HepG2 (cell line): ENCODE results near the gene SYS1. TPM values are rescaled to one million over a fixed set of nuclear protein-coding genes. Genes with fewer than 3 reads are reported as not detected.

ENCODE experiments used
- ADNP ChIP-seq: sonication (generic); formaldehyde crosslinking; IDR thresholded peaks from 2 replicates; pipeline ENCODE4 v1.4.0; 2020; ENCODE audit warnings: missing genetic modification reagents
- AKNA ChIP-seq: sonication (generic); formaldehyde crosslinking; IDR thresholded peaks from 2 replicates; pipeline ENCODE4 v1.4.0; 2020; ENCODE audit warnings: missing genetic modification reagents, borderline replicate concordance
- ATRX ChIP-seq: sonication (generic); formaldehyde crosslinking; IDR thresholded peaks from 2 replicates; pipeline ENCODE4 v1.4.0; 2020; ENCODE audit warnings: missing genetic modification reagents, borderline replicate concordance
- CC2D1A ChIP-seq: sonication (generic); formaldehyde crosslinking; IDR thresholded peaks from 2 replicates; pipeline ENCODE4 v1.8.1; 2023; ENCODE audit warnings: mild to moderate bottlenecking, missing genetic modification reagents
- GTF3A ChIP-seq: sonication (generic); formaldehyde crosslinking; conservative IDR thresholded peaks from 2 replicates; pipeline ENCODE4 v1.4.0; 2020; ENCODE audit warnings: mild to moderate bottlenecking, missing genetic modification reagents
- HNF4A ChIP-seq: sonication (generic); formaldehyde crosslinking; IDR thresholded peaks from 2 replicates; pipeline ENCODE4 v1.4.0; 2020; ENCODE audit warnings: missing genetic modification reagents
- NCOR1 ChIP-seq: fragments of 200-600 bp; sonication (generic); IDR thresholded peaks from 2 replicates; pipeline ENCODE4 v1.7.0; 2017; ENCODE audit warnings: antibody characterized with exemption, low read length, borderline replicate concordance
- PHF8 ChIP-seq: sonication (generic); formaldehyde crosslinking; IDR thresholded peaks from 2 replicates; pipeline ENCODE4 v1.5.0; 2020; ENCODE audit warnings: missing genetic modification reagents
- POLR2AphosphoS2 ChIP-seq: IDR thresholded peaks from 2 replicates; pipeline ENCODE4 v1.6.1; 2011; ENCODE audit warnings: low read depth, low read length, improper control_type of control experiment
- RELA ChIP-seq: sonication (generic); formaldehyde crosslinking; IDR thresholded peaks from 2 replicates; pipeline ENCODE4 v1.4.0; 2020; ENCODE audit warnings: missing genetic modification reagents
- SUZ12 ChIP-seq: fragments of 150-350 bp; IDR thresholded peaks from 2 replicates; pipeline ENCODE4 v1.6.1; 2014; ENCODE audit warnings: low read depth, low read length
- ZC3H13 ChIP-seq: sonication (generic); formaldehyde crosslinking; IDR thresholded peaks from 2 replicates; pipeline ENCODE4 v1.8.1; 2023; ENCODE audit warnings: mild to moderate bottlenecking, missing genetic modification reagents, moderate library complexity
- ZNF121 ChIP-seq: sonication (generic); formaldehyde crosslinking; IDR thresholded peaks from 2 replicates; pipeline ENCODE4 v1.5.0; 2020; ENCODE audit warnings: mild to moderate bottlenecking, missing genetic modification reagents
- ZNF331 ChIP-seq: sonication (generic); formaldehyde crosslinking; IDR thresholded peaks from 2 replicates; pipeline ENCODE4 v1.4.0; 2020; ENCODE audit warnings: missing genetic modification reagents
- ZNF550 ChIP-seq: sonication (generic); formaldehyde crosslinking; IDR thresholded peaks from 2 replicates; pipeline ENCODE4 v1.4.0; 2020; ENCODE audit warnings: mild to moderate bottlenecking, missing genetic modification reagents, borderline replicate concordance
- ZNF761 ChIP-seq: sonication (generic); formaldehyde crosslinking; conservative IDR thresholded peaks from 2 replicates; pipeline ENCODE4 v1.4.0; 2020; ENCODE audit warnings: mild to moderate bottlenecking, missing genetic modification reagents
- ZZZ3 ChIP-seq: sonication (generic); formaldehyde crosslinking; IDR thresholded peaks from 2 replicates; pipeline ENCODE4 v1.4.0; 2020; ENCODE audit warnings: missing genetic modification reagents, mild to moderate bottlenecking, borderline replicate concordance
- polyA plus RNA-seq, 8 experiments: library from polyadenylated mRNA; depleted of rRNA in 3 of 8; stranded (reverse) in 7 of 8; unstranded in 1 of 8; fragments of >200 nt; fragmentation: Illumina TruSeq in 4 of 8; extraction: Trizol in 4 of 8; gene quantifications; 2 replicates each; pipeline versions ENCODE4 v1.2.1 to v1.2.3, GENCODE V29; 2011 to 2016; ENCODE audit warnings: low read depth in 4 of 8, missing spikeins in 1 of 8, mixed read lengths in 1 of 8; ENCODE audit not compliant: insufficient read depth in 1 of 8
- total RNA-seq, 5 experiments: library from RNA; depleted of rRNA; stranded (reverse); fragments of >200 nt; fragmentation: Illumina TruSeq; extraction: Trizol; gene quantifications; 2 replicates each; pipeline ENCODE4 v1.2.3, GENCODE V29; 2016; ENCODE audit warnings: low read depth in 1 of 5
- TF ChIP-seq, protein P1 (sequence below): sonication (generic); formaldehyde crosslinking; IDR thresholded peaks from 2 replicates; pipeline ENCODE4 v1.5.0; 2020; ENCODE audit warnings: mild to moderate bottlenecking, missing genetic modification reagents, moderate library complexity
- TF ChIP-seq, protein P2 (sequence below): sonication (generic); formaldehyde crosslinking; IDR thresholded peaks from 2 replicates; pipeline ENCODE4 v1.4.0; 2020; ENCODE audit warnings: missing genetic modification reagents, borderline replicate concordance

The SYS1 gene
- total and polyA plus RNA-seq, 2 of the 13 experiments (the other 11 are each of a cell fraction or from before 2014, with no cell fraction given) = 38.3 to 65.6 TPM

DNA sequence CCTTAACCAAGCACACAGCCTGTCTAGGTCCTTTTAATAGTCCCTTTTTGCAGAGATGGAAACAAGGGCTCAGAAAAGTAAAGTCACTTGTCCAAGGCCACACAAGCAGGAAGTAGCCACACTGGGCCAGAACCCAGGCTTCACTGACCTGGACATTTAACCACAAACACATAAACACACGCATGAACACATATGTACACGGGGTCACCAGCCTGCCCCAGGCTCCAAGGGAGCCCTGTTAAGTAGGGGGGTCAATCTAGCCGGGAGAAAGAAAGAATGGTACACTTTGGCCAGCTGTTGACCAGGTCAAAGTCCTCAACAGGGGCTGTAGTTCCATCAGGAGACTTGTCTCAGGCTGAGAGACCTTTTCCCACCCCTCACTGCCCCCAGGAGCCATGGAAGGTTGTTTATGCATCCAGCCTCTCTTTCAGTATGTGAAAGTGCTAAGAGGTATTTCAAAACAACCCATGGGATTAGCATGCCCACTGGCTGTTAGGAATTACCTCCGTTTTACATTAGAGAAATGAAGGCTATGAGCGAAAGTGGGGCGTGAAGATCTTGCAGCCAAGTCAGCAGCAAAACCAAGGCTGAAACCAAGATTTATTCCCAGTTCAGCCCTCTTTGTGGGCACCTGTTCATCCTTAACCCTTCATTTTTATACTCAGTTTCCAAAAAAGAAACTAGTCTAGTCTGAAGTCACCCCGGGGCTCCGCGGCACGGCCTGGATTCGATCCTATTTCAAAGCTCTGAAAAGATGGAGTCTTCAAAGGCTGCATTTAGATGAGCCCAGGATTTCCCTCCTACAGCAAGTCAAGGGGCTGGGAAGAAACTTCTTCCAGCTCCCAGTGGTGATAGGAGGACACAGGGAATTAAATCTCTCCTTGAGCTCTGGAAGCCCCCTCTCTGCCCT, 24.6 kb upstream of the SYS1 start (continued):
- TF ChIP-seq AKNA (CRISPR knock-in tag) (no peak), NCOR1 (peak; percentile 87; the same call in 1 of the 2 replicates), ADNP (no peak), GTF3A (CRISPR knock-in tag) (no peak), POLR2AphosphoS2 (no peak), RELA (0 out of 2 replicates have a peak, but pooled peaks have one; percentile 4), ZNF331 (CRISPR knock-in tag) (peak; percentile 66; the same call in 1 of the 2 replicates), CC2D1A (CRISPR knock-in tag) (no peak), ZNF121 (no peak), ZC3H13 (no peak), ATRX (CRISPR knock-in tag) (no peak), PHF8 (no peak), HNF4A (CRISPR knock-in tag) (peak; percentile 97), ZNF761 (CRISPR knock-in tag) (0 out of 2 replicates have a peak, but pooled peaks have one; percentile 50), SUZ12 (no peak), ZZZ3 (CRISPR knock-in tag) (no peak), ZNF550 (CRISPR knock-in tag) (no peak)
- TF ChIP-seq, protein P1, sequence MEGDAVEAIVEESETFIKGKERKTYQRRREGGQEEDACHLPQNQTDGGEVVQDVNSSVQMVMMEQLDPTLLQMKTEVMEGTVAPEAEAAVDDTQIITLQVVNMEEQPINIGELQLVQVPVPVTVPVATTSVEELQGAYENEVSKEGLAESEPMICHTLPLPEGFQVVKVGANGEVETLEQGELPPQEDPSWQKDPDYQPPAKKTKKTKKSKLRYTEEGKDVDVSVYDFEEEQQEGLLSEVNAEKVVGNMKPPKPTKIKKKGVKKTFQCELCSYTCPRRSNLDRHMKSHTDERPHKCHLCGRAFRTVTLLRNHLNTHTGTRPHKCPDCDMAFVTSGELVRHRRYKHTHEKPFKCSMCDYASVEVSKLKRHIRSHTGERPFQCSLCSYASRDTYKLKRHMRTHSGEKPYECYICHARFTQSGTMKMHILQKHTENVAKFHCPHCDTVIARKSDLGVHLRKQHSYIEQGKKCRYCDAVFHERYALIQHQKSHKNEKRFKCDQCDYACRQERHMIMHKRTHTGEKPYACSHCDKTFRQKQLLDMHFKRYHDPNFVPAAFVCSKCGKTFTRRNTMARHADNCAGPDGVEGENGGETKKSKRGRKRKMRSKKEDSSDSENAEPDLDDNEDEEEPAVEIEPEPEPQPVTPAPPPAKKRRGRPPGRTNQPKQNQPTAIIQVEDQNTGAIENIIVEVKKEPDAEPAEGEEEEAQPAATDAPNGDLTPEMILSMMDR (CRISPR knock-in tag) = no peak
- TF ChIP-seq, protein P2, sequence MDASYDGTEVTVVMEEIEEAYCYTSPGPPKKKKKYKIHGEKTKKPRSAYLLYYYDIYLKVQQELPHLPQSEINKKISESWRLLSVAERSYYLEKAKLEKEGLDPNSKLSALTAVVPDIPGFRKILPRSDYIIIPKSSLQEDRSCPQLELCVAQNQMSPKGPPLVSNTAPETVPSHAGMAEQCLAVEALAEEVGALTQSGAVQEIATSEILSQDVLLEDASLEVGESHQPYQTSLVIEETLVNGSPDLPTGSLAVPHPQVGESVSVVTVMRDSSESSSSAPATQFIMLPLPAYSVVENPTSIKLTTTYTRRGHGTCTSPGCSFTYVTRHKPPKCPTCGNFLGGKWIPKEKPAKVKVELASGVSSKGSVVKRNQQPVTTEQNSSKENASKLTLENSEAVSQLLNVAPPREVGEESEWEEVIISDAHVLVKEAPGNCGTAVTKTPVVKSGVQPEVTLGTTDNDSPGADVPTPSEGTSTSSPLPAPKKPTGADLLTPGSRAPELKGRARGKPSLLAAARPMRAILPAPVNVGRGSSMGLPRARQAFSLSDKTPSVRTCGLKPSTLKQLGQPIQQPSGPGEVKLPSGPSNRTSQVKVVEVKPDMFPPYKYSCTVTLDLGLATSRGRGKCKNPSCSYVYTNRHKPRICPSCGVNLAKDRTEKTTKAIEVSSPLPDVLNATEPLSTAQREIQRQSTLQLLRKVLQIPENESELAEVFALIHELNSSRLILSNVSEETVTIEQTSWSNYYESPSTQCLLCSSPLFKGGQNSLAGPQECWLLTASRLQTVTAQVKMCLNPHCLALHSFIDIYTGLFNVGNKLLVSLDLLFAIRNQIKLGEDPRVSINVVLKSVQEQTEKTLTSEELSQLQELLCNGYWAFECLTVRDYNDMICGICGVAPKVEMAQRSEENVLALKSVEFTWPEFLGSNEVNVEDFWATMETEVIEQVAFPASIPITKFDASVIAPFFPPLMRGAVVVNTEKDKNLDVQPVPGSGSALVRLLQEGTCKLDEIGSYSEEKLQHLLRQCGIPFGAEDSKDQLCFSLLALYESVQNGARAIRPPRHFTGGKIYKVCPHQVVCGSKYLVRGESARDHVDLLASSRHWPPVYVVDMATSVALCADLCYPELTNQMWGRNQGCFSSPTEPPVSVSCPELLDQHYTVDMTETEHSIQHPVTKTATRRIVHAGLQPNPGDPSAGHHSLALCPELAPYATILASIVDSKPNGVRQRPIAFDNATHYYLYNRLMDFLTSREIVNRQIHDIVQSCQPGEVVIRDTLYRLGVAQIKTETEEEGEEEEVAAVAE = 0 out of 2 replicates have a peak, but pooled peaks have one; percentile 16
